NCI-H128 (cell line): Measurements from ENCODE around the gene FBXO9.

Experiments used
- DNase-seq: peaks from one replicate; lab custom pipeline; 2025; ENCODE audit not compliant: unreplicated experiment; lab: John Stamatoyannopoulos, UW

The FBXO9 gene

DNA sequence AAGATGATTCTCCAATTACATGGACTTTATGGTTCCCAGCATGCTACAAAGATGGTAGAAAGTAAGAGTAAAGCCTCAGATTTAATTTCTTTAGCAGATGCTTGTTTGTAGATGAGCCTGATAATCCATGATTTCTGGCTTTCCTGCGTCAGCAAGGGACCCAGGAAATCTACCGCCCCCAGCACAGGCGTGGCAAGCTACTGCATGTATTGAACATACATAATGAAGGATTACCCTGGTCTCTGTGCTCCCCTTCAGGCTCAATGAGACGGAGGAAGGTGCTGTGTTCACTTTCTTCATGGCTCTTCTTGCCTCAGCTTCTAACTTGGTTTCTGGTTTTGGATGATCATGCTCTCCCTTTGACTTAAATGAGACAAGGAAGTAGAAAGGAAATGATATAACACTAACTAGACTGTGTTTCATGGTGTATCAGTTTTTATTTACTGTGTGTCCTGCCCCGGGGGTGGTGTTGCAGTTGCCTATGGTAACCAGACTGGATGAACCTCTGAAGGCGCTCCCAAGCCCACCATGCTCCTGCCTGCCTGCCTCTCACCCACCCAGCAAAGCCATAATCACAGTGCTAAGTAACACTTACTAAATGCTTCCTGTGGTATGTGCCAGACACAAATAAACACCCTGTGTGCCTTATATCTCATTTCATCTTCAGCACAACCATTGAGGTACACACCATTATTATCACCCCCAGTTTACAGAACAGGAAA is 65.5 kb downstream of the FBXO9 start:
- no peak for DNase-seq

DNA sequence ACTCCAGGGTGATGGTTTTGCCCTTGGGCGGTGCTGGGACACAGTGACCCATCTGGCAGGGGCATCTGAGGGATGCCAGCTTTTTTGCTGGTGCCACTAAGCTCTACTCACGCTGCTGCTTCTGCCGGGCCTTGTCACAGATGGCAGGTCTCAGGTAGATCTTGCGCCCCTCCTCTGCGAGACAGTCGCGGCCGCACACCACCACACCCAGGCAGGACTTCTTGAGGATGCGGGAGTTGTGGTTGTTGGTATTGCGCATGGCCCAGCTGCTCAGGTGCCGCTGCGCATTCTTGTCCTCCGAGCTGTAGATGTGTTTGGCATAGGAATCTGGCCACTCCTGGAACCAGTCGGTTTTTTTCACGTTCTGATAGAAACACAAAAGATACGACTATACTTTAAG is 68.8 kb downstream of the FBXO9 start:
- DNase-seq, result no peak

DNA sequence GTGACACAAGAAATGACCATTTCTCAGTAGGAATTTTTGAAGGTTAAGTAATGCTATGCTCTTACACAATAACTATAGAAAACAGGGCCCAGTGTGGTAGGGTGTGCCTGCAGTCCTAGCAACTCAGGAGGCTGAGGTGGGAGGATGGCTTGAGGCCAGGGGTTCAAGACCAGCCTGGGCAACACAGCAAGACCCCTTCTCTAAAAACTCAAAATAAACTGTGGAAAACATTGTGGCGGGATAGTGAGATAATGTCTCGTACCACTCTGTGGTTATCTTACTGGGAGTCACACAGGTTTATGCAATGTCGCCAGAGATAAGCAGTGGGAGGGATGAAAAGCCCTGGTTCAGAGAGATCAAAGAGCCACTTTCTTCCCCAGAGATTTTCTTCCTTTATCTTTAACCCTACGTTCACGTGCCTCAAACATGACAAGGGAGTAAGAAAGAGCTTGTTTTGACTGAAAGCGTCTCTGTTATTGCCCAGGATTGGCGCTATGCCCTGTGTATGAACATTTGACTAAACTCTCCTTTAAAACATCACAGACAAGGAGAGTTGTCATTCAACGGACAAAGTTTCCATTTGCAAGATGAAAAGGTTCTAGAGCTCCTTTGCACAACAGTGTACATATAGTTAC is 69.5 kb downstream of the FBXO9 start:
- DNase-seq, result no peak

- no peak for DNase-seq
Measured at GRCh38 chr6:53136000-53136609, 70.9 kb downstream of the FBXO9 start.

GRCh38 chr6:53139841-53140413 is 74.7 kb downstream of the FBXO9 start:
- no peak for DNase-seq

- no peak for DNase-seq
Measured at GRCh38 chr6:53142810-53143209, 77.6 kb downstream of the FBXO9 start.

DNA sequence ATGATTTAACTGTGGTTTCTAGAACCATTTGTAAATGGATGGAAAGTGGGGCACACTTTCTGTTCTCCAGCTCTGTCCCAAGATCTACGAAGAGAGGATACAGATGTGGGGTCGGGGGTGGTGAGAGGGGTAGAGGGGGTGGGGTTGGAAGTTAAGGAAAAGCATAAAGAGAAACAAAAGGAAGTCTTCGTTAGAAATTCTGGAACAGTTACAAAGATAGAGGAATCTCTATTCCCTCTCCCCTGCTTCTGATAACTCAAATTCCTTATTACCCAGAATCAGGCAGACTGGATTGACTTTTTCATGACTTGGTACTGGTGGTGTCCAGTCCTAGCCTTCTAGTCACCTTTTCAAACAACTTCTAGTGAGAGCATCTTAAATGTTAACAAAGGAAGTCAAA is 78.5 kb downstream of the FBXO9 start:
- no peak for DNase-seq

- no peak for DNase-seq
Measured at GRCh38 chr6:53144802-53145201, 79.6 kb downstream of the FBXO9 start.

- no peak for DNase-seq
Measured at GRCh38 chr6:53148684-53149083, 83.5 kb downstream of the FBXO9 start, which contains the start of gene GCM1. GCM1 (minus strand) TSS chr6:53148841; CDS start chr6:53145632, 3,209 bp downstream.
